K562 (cell line): Measurements from ENCODE around the gene FOLR2. TPM values are rescaled to one million over a fixed set of nuclear protein-coding genes. Genes with fewer than 3 reads are reported as not detected.

Source experiments
- ATAC-seq: fragments of 200-7000 bp; cut with Tn5 transposase; 3 replicates; pipeline ENCODE4 v1.9.1; 2020; ENCODE audit warnings: moderate library complexity
- BruUV-seq: library from RNA; stranded (reverse); fragments of 400-500 nt; replicated peaks from 2 replicates; lab custom pipeline; 2021; lab: Mats Ljungman, UMichigan
- CTCF ChIA-PET: fragments of 300-600 bp; formaldehyde crosslinking; extraction: SDS; loops from one replicate; lab custom pipeline; 2021; ENCODE audit warnings: low intra/inter-chr PET ratio; lab: Yijun Ruan, JAX
- POLR2A ChIA-PET: fragments of 300-600, 350-650 bp; sonication (Branson Sonifier 250); formaldehyde crosslinking; extraction: SDS; loops from one replicate; lab custom pipeline; 2021; ENCODE audit warnings: antibody characterized with exemption, inconsistent platforms; lab: Yijun Ruan, JAX
- DNase-seq, 4 experiments: peaks; one replicate each; pipeline versions ENCODE4 v3.0.0 to v3.0.0-alpha.2; 2011 to 2018; ENCODE audit warnings: low spot score in 3 of 4, mixed read lengths in 3 of 4; ENCODE audit errors: extremely low read depth in 1 of 4
- FAIRE-seq: peaks from 2 replicates; lab custom pipeline; 2011; peaks lifted over from hg19 to GRCh38; lab: Jason Lieb, UNC
- H2AFZ ChIP-seq: 2 replicates; pipeline ENCODE4 v1.6.0; 2011; ENCODE audit warnings: low read depth, low read length, control low read depth, inconsistent platforms
- H3K27ac ChIP-seq: fragments of 200-600 bp; 3 replicates; pipeline ENCODE4 v1.8.0; 2011; ENCODE audit warnings: low read depth, mild to moderate bottlenecking, control low read depth, inconsistent platforms, low read length, moderate library complexity, mixed read lengths; ENCODE audit errors: extremely low read depth
- H3K27me3 ChIP-seq, 2 experiments: fragments of 300-600 bp in 1 of 2; 2 replicates in 1 of 2; 3 replicates in 1 of 2; pipeline versions ENCODE4 v1.6.0 to v1.8.0; 2011; ENCODE audit warnings: inconsistent platforms in 2 of 2, low read length in 2 of 2, mild to moderate bottlenecking in 1 of 2, mixed read lengths in 1 of 2, moderate library complexity in 1 of 2; ENCODE audit not compliant: control insufficient read depth in 2 of 2, insufficient read depth in 2 of 2
- H3K36me3 ChIP-seq: fragments of 300-600 bp; 3 replicates; pipeline ENCODE4 v1.8.0; 2011; ENCODE audit warnings: mild to moderate bottlenecking, low read length, inconsistent platforms; ENCODE audit not compliant: control insufficient read depth, insufficient read depth
- H3K4me1 ChIP-seq, 2 experiments: fragments of 200-600 bp in 1 of 2; replicated peaks in 1 of 2; 2 replicates in 1 of 2; 3 replicates in 1 of 2; pipeline versions ENCODE4 v1.5.1 to v1.8.0; 2011; ENCODE audit warnings: inconsistent platforms in 2 of 2, low read length in 2 of 2, mild to moderate bottlenecking in 1 of 2, mixed read lengths in 1 of 2, moderate library complexity in 1 of 2; ENCODE audit not compliant: control insufficient read depth in 2 of 2, insufficient read depth in 2 of 2
- H3K4me2 ChIP-seq: 2 replicates; pipeline ENCODE4 v1.6.1; 2011; ENCODE audit warnings: low read length, control low read depth, inconsistent platforms, mixed read lengths; ENCODE audit not compliant: insufficient read depth
- H3K4me3 ChIP-seq: fragments of 200-600 bp; sonication (generic), shearing (Covaris generic); 2 replicates; pipeline ENCODE4 v1.5.1; 2016; ENCODE audit warnings: control low read depth, inconsistent platforms
- H3K79me2 ChIP-seq: fragments of 200-600 bp; 3 replicates; pipeline ENCODE4 v1.8.0; 2011; ENCODE audit warnings: low read length, inconsistent platforms; ENCODE audit not compliant: control insufficient read depth, insufficient read depth
- H3K9ac ChIP-seq, 2 experiments: 2 replicates each; pipeline versions ENCODE4 v1.6.0 to v1.6.1; 2011; ENCODE audit warnings: low read depth in 2 of 2, low read length in 2 of 2, control low read depth in 1 of 2, inconsistent platforms in 1 of 2, mild to moderate bottlenecking in 1 of 2, mixed read lengths in 1 of 2; ENCODE audit not compliant: insufficient read depth in 1 of 2
- H3K9me1 ChIP-seq: one replicate; pipeline ENCODE4 v1.6.0; 2011; ENCODE audit warnings: inconsistent platforms, mild to moderate bottlenecking, low read length, moderate library complexity; ENCODE audit not compliant: control insufficient read depth, insufficient read depth
- H3K9me3 ChIP-seq: replicated peaks from 2 replicates; pipeline ENCODE4 v1.5.1; 2011; ENCODE audit warnings: low read depth, low read length, inconsistent platforms; ENCODE audit not compliant: control insufficient read depth, insufficient read depth
- H4K20me1 ChIP-seq: replicated peaks from 2 replicates; pipeline ENCODE4 v1.6.1; 2011; ENCODE audit warnings: low read length, inconsistent platforms, mixed read lengths; ENCODE audit not compliant: control insufficient read depth, insufficient read depth
- CTBP1 ChIP-seq: fragments of 450-650 bp; IDR thresholded peaks from 2 replicates; pipeline ENCODE4 v1.6.1; 2016; ENCODE audit warnings: borderline replicate concordance
- GTF2E2 ChIP-seq: fragments of 200-800 bp; sonication (Bioruptor generic); IDR thresholded peaks from 2 replicates; pipeline ENCODE4 v1.6.1; 2016; ENCODE audit warnings: missing genetic modification characterization, missing compliant biosample characterization
- HOXB6 ChIP-seq: fragments of 250-450 bp; sonication (Bioruptor Pico); IDR thresholded peaks from 2 replicates; pipeline ENCODE4 v1.5.1; 2022; ENCODE audit warnings: mild to moderate bottlenecking, borderline replicate concordance
- ILK ChIP-seq: fragments of 450-650 bp; IDR thresholded peaks from 2 replicates; pipeline ENCODE4 v1.6.1; 2016; ENCODE audit warnings: missing genetic modification characterization, low read depth, mild to moderate bottlenecking, missing compliant biosample characterization, moderate library complexity, borderline replicate concordance
- MTF1 ChIP-seq: fragments of 250-450 bp; sonication (Bioruptor Pico); IDR thresholded peaks from 2 replicates; pipeline ENCODE4 v1.9.0; 2021; ENCODE audit warnings: moderate library complexity, mild to moderate bottlenecking, inconsistent platforms, borderline replicate concordance
- RBM25 ChIP-seq: fragments of 200-400 bp; formaldehyde crosslinking; IDR thresholded peaks from 2 replicates; pipeline ENCODE4 v1.6.1; 2018; ENCODE audit warnings: low read length, low read depth, moderate library complexity; ENCODE audit not compliant: severe bottlenecking
- WGBS: fragments of 100-300 bp; shearing (Covaris generic); methylation state at CpG from one replicate; pipeline ENCODE4 v1.1.6; 2016; ENCODE audit warnings: low coverage, mixed read lengths; ENCODE audit not compliant: insufficient coverage; ENCODE audit errors: missing lambda C conversion rate; 5-methylcytosine and 5-hydroxymethylcytosine counted together
- in situ Hi-C: fragments of 300-500 bp; cut with MboI; formaldehyde crosslinking; loops from 4 replicates; pipeline ENCODE4 v1.15.0; 2018; ENCODE audit warnings: inconsistent platforms, mixed read lengths
- intact Hi-C: fragments of 100-400 bp; cut with micrococcal nuclease; formaldehyde crosslinking; loops from 2 replicates; pipeline ENCODE4 v1.14.2; 2022
- polyA plus RNA-seq, 8 experiments: library from polyadenylated mRNA; depleted of rRNA in 4 of 8; stranded (reverse) in 5 of 8; unstranded in 3 of 8; fragments of >200 nt; fragmentation: Nextera tagmentation in 2 of 8; fragmentation: Illumina TruSeq in 1 of 8; extraction: Ambion mirVana in 2 of 8; extraction: Trizol in 1 of 8; gene quantifications; 2 replicates each; pipeline versions ENCODE4 v1.2.1 to v1.2.3, GENCODE V29; 2011 to 2014; ENCODE audit warnings: inconsistent platforms in 1 of 8, missing spikeins in 1 of 8
- total RNA-seq, 7 experiments: library from RNA; depleted of rRNA in 6 of 7; stranded (reverse); fragments of >200 nt in 6 of 7; fragmentation: Illumina TruSeq in 2 of 7; extraction: Trizol in 2 of 7; gene quantifications; 2 replicates each; pipeline versions ENCODE4 v1.2.1 to v1.2.3, GENCODE V29; 2011 to 2021; ENCODE audit warnings: low replicate concordance in 1 of 7
- TF ChIP-seq, protein P1 (sequence below), 3 experiments: fragments of 200-800 bp in 1 of 3; sonication (Bioruptor generic) in 1 of 3; sonication (generic) in 1 of 3; formaldehyde crosslinking in 1 of 3; IDR thresholded peaks; 2 replicates each; pipeline versions ENCODE4 v1.6.1 to v1.8.0; 2016 to 2022; ENCODE audit warnings: mild to moderate bottlenecking in 2 of 3, missing compliant biosample characterization in 2 of 3, missing genetic modification characterization in 2 of 3, missing genetic modification reagents in 1 of 3

The FOLR2 gene
- total and polyA plus RNA-seq, 9 of the 15 experiments (the other 6 are each of a cell fraction or from before 2014, with no cell fraction given): 0.27 TPM; not detected in 8

DNA sequence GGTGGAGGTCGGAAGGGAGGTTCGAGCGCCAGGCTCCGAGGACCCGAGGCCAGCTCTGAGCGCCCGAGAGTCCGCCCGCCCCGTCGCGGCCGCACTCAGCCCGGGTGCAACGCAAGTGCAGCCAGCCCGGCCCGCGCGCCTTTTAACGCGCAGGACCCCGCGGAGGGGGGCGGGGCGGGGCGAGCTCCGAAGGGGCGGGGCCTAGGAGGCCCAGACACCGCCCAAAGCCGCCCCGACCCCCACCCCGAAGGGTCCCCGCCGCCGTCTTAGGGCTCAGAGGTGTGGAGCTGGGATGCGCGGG is 27.4 kb downstream of the FOLR2 start, which contains the start of gene PHOX2A:
Gene PHOX2A, minus strand, starts transcription at position 117 of the 301 bp plus-strand sequence. CDS start 172 bp downstream, outside the sequence.
- no peaks in the 10 kb centered on the region for H3K9me3 ChIP-seq
- no peak for FAIRE-seq
- no peaks in the 10 kb centered on the region for H4K20me1 ChIP-seq
- H3K27me3 ChIP-seq: peaks cover 25 to 34% of the 10 kb centered on the region in 2 experiments
- H3K27ac ChIP-seq: no peak within 1 kb of the TSS
- no peak for TF ChIP-seq CTBP1
- TF ChIP-seq RBM25: no peak
- no peak for TF ChIP-seq GTF2E2 (tag)
- TF ChIP-seq ILK: no peak
- no peak for TF ChIP-seq MTF1 (CRISPR knock-in tag)
- no peak for TF ChIP-seq HOXB6 (CRISPR knock-in tag)
- TF ChIP-seq, protein P1, sequence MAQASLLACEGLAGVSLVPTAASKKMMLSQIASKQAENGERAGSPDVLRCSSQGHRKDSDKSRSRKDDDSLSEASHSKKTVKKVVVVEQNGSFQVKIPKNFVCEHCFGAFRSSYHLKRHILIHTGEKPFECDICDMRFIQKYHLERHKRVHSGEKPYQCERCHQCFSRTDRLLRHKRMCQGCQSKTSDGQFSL (CRISPR knock-in tag; IDR thresholded peaks at IDR 0.05): no peak
- TF ChIP-seq, protein P1 (tag; IDR thresholded peaks at IDR 0.05): no peak
- intact Hi-C loops (no loop called here), in situ Hi-C loops (no loop called here)
- no peak for DNase-seq
- no peak for ATAC-seq
- H2AFZ ChIP-seq: no peak within 1 kb of the TSS
- H3K9me1 ChIP-seq: no peaks in the 10 kb centered on the region
- H3K79me2 ChIP-seq: no peaks in the 10 kb centered on the region
- CTCF ChIA-PET: interaction anchor here (0.7 kb wide), 1 partner anchor 18 kb away, joined by 3 read pairs; no protein-coding TSS in a partner anchor
- no peak within 1 kb of the TSS for H3K4me3 ChIP-seq
- no peak within 1 kb of the TSS for H3K4me2 ChIP-seq
- POLR2A ChIA-PET: no interaction called here
- WGBS: no CpG with 5 or more reads among the region's 37 CpGs
- no peaks in the 10 kb centered on the region for H3K36me3 ChIP-seq
- no TSS peak for BruUV-seq
- H3K9ac ChIP-seq: no peak within 1 kb of the TSS; a peak in 1 of 4 replicates
- peaks cover 0 to 20% of the 10 kb centered on the region in 2 experiments; a peak in 2 of 5 replicates for H3K4me1 ChIP-seq
